ENCODE measurements around the gene UGT1A8.
"Not testable (repeated sequence)": the region's sequence is repeated elsewhere in the genome, so short reads cannot be mapped to it uniquely, and the experiment has no call there.

UGT1A8 gene

DNA sequence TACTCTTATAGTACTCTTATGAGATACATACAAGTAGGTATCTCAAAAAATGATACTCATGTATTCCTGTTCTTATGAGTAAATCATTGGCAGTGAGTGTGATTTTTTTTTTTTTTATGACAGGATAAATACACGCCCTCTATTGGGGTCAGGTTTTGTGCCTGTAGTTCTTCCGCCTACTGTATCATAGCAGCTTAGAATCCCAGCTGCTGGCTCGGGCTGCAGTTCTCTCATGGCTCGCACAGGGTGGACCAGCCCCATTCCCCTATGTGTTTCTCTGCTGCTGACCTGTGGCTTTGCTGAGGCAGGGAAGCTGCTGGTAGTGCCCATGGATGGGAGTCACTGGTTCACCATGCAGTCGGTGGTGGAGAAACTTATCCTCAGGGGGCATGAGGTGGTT is at the start of gene UGT1A8:
TSS of gene UGT1A8 (plus strand) at position 158 of the 400 bp plus-strand sequence. CDS start at position 233, 75 bp downstream.
- not testable (repeated sequence) for DNase-seq

- DNase-seq = no peak
Measured at GRCh38 chr2:233571001-233571400, 46.4 kb upstream of the UGT1A8 start.

GRCh38 chr2:233571462-233571861 is 46.0 kb upstream of the UGT1A8 start:
- no peak for DNase-seq

- no peak for DNase-seq
Measured at GRCh38 chr2:233572468-233572867, 45.0 kb upstream of the UGT1A8 start.

GRCh38 chr2:233577341-233577740 is 40.1 kb upstream of the UGT1A8 start:
- not testable (repeated sequence) for DNase-seq

DNA sequence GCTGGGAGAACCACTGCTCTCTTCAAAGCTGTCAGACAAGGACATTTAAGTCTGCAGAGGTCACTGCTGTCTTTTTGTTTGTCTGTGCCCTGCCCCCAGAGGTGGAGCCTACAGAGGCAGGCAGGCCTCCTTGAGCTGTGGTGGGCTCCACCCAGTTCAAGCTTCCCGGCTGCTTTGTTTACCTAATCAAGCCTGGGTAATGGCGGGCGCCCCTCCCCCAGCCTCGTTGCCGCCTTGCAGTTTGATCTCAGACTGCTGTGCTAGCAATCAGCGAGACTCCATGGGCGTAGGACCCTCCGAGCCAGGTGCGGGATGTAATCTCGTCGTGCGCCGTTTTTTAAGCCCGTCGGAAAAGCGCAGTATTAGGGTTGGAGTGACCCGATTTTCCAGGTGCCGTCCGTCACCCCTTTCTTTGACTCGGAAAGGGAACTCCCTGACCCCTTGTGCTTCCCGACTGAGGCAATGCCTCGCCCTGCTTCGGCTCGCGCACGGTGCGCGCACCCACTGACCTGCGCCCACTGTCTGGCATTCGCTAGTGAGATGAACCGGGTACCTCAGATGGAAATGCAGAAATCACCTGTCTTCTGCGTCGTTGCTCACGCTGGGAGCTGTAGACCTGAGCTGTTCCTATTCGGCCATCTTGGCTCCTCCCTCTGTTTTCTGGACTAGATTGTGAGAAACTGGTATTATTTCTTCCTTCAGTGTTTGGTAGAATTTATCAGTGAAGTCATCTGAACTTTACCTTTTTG is 34.0 kb upstream of the UGT1A8 start:
- DNase-seq = not testable (repeated sequence)

DNA sequence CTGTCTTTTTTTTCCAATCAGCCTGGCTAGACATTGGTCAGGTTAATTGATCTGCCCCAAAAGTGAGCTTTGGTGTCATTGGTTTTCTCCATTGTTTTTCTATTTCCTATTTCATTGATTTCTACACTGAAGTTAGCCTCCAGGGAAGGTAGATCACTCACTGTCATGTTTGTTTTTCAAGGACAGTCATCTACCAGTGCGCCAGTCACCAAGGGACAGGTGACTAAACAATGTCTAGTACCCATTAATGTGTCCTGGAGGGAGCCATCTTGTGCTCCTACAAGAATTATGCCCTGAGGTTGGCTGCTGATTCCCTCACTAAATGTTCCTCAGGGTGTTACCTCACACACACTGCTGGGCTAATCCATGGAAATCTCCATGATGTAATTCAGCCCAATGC is 33.2 kb upstream of the UGT1A8 start:
- no peak for DNase-seq

DNA sequence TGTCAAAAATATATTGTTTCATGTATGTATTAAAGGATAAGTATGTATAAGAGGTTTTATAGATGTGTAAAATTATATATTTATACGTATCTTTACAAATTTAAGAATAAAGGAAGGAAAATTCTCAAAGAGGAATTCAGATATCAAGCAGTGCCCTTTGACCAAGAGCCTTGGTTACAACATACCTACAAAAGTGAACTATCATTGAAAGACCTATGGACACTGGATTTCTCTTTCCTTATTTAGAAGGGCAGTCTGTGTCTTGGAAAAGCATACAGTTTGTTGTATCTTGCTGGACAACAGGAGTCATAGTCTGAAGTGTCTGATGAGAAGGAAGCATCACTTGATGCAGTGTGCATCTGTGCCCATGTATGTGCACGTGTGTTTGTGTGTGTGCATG is 29.0 kb upstream of the UGT1A8 start:
- no peak for DNase-seq

DNA sequence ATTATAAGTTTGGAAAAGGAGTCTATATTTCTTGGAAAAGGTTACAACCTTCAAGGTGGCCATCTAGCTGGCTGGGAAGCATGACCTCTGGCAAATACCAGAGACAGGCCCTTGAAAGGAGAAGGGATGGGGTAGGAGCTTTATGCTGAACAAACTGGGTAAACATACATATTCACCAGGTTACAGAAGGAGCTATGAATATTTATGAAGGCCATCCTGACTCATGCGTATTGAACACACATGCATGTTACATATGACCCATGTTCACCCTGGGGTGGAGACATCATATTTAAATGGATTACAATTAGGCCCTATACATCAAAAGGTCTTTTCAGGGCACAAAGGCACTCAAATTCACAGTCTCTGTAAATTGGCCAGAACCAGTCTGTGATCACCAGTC is 24.7 kb upstream of the UGT1A8 start:
- not testable (repeated sequence) for DNase-seq

- no peak for DNase-seq
Measured at GRCh38 chr2:233593201-233593600, 24.2 kb upstream of the UGT1A8 start.

DNA sequence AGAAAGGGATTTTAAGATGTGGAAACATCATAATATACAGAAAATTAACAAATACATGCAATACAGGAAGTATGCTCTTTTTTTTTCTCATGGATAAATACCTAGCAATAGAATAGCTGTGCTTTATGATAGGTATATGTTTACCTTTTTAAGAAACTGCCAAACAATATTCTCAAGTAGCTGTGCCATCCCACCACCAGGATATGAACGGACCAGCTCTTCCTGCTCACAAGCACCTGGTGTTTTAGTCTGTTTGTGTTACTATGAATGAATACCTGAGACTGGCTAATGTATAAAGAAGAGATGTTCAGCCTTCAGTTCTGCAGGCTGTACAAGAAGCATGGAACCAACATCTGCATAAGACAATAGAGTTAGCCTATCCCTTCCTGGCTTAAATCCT is 19.9 kb upstream of the UGT1A8 start:
- DNase-seq = no peak

DNA sequence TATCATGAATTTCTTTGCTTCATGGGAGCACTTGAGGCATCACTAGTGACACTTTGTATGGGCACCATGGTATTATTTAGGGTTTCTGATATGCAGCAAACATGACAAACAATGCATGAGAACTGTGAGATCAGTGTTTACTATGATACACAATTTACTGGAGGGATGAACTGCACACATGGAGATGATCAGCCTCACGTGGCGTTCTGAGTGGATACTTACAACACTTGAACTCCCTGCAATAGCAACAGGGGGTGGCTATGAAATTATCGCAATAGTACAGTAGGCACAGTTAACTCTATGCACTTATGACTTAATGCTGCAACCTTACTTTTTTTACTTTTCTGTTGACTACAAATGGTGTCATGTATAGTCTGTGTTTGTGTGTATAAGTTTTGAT is 18.5 kb upstream of the UGT1A8 start:
- no peak for DNase-seq

DNA sequence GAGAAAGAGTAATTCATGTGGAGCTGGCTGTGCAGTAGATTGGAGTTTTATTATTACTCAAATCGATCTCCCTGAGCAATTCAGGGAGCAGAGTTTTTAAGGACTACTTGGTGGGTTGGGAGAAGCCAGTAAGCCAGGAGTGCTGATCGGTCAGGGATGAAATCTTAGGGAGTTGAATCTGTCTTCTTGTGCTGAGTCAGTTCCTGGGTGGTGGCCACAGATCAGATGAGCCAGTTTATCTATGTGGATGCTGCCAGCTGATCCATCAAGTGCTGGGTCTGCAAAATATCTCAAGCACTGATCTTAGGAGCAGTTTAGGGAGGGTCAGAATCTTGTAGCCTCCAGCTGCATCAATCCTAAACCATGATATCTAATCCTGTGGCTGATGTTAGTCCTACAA is 17.0 kb upstream of the UGT1A8 start:
- no peak for DNase-seq

- DNase-seq = no peak
Measured at GRCh38 chr2:233602076-233602475, 15.4 kb upstream of the UGT1A8 start.

- DNase-seq = no peak
Measured at GRCh38 chr2:233603520-233603919, 13.9 kb upstream of the UGT1A8 start.

DNA sequence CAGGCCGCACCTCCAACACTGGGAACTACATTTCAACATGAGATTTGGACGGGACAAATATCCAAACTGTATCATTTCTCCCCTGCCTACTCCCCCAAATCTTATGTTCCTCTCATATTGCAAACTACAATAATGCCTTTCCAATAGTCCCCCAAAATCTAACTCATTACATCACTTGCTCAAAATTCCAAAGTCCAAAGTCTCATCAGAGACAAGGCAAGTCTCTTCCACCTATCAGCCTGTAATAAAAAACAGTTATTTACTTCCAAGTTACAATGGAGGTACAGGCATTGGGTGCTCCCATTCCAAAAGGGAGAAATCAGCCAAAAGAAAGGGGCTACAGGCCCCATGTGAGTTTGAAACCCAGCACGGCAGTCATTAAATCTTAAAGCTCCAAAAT is 12.6 kb upstream of the UGT1A8 start:
- no peak for DNase-seq

GRCh38 chr2:233605680-233606079 is 11.8 kb upstream of the UGT1A8 start:
- no peak for DNase-seq

DNA sequence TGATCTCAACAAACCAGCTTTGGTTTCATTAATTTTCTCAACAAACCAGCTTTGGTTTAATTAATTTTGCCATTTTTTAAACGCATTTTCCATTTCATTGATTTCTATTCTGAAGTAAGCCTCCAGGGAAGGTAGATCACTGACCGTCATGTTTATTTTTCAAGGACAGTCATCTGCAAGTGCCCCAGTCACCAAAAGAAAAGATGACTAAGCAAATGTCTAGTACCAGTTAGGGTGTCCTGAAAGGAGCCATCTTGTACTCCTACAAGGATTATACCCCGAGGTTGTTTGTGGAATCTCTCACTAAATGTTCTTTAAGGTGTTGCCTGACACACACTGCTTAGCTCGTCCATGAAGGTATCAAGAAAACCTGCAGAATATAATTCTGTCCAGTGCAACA is 6.1 kb upstream of the UGT1A8 start:
- DNase-seq = no peak

GRCh38 chr2:233620204-233620603 is 2.8 kb downstream of the UGT1A8 start:
- DNase-seq = no peak

DNA sequence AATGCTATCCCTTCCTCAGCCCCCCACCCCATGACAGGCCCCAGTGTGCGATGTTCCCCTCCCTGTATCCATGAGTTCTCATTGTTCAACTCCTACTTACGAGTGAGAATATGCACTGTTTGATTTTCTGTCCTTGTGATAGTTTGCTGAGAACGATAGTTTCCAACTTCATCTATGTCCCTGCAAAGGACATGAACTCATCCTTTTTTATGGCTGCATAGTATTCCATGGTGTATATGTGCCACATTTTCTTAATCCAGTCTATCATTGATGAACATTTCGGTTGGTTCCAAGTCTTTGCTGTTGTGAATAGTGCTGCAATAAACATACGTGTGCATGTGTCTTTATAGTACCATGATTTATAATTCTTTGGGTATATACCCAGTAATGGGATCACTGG is 4.4 kb downstream of the UGT1A8 start:
- not testable (repeated sequence) for DNase-seq

DNA sequence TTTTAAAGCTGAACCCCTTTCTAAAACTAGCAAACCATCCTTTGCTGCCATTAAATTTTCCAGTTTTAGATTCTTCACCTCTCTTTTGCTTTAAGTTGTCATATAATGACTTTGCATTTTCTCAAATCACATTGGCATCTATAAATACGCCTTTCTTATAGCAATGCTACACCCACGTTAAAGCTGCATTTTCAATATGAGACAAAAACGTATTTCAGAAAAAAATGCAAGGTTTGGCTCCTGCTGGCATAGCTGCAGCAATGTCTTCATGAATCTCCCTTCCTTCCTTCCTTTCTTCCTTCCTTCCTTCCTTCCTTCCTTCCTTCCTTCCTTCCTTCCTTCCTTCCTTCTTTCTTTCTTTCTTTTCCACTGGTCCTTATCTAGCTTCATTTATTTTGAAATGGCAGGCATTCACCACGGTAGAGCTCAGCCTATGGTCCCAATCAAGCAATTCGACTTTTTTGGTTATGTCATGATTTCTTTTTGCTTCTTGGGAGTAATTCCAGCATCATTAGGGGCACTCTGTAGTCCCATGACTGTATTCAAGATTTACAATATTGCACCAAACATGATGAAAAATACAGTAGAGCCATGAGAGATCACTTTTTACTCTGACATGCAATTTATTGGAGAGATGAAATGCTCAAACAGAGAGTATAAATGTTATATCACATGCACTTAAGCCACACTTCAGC is 10.0 kb downstream of the UGT1A8 start:
- no peak for DNase-seq

GRCh38 chr2:233636306-233636705 is 18.9 kb downstream of the UGT1A8 start, which contains the start of gene UGT1A10:
TSS of gene UGT1A10 (plus strand) at chr2:233636448. CDS start at chr2:233636523, 75 bp downstream.
- not testable (repeated sequence) for DNase-seq

GRCh38 chr2:233638836-233639235 is 21.4 kb downstream of the UGT1A8 start:
- DNase-seq = no peak

GRCh38 chr2:233639860-233640259 is 22.4 kb downstream of the UGT1A8 start:
- DNase-seq = no peak
